K562 (cell line): Measurements from ENCODE around the gene PARP15. TPM values are rescaled to one million over a fixed set of nuclear protein-coding genes. Genes with fewer than 3 reads are reported as not detected.

Experiments
- ATAC-seq: fragments of 200-7000 bp; cut with Tn5 transposase; 3 replicates; pipeline ENCODE4 v1.9.1; 2020; ENCODE audit warnings: moderate library complexity
- BruUV-seq: library from RNA; stranded (reverse); fragments of 400-500 nt; replicated peaks from 2 replicates; lab custom pipeline; 2021; lab: Mats Ljungman, UMichigan
- CTCF ChIA-PET: fragments of 300-600 bp; formaldehyde crosslinking; extraction: SDS; loops from one replicate; lab custom pipeline; 2021; ENCODE audit warnings: low intra/inter-chr PET ratio; lab: Yijun Ruan, JAX
- POLR2A ChIA-PET: fragments of 300-600, 350-650 bp; sonication (Branson Sonifier 250); formaldehyde crosslinking; extraction: SDS; loops from one replicate; lab custom pipeline; 2021; ENCODE audit warnings: antibody characterized with exemption, inconsistent platforms; lab: Yijun Ruan, JAX
- DNase-seq, 4 experiments: peaks; one replicate each; pipeline versions ENCODE4 v3.0.0 to v3.0.0-alpha.2; 2011 to 2018; ENCODE audit warnings: low spot score in 3 of 4, mixed read lengths in 3 of 4; ENCODE audit errors: extremely low read depth in 1 of 4
- FAIRE-seq: peaks from 2 replicates; lab custom pipeline; 2011; peaks lifted over from hg19 to GRCh38; lab: Jason Lieb, UNC
- H2AFZ ChIP-seq: 2 replicates; pipeline ENCODE4 v1.6.0; 2011; ENCODE audit warnings: low read depth, low read length, control low read depth, inconsistent platforms
- H3K27ac ChIP-seq: fragments of 200-600 bp; 3 replicates; pipeline ENCODE4 v1.8.0; 2011; ENCODE audit warnings: low read depth, mild to moderate bottlenecking, control low read depth, inconsistent platforms, low read length, moderate library complexity, mixed read lengths; ENCODE audit errors: extremely low read depth
- H3K27me3 ChIP-seq, 2 experiments: fragments of 300-600 bp in 1 of 2; 2 replicates in 1 of 2; 3 replicates in 1 of 2; pipeline versions ENCODE4 v1.6.0 to v1.8.0; 2011; ENCODE audit warnings: inconsistent platforms in 2 of 2, low read length in 2 of 2, mild to moderate bottlenecking in 1 of 2, mixed read lengths in 1 of 2, moderate library complexity in 1 of 2; ENCODE audit not compliant: control insufficient read depth in 2 of 2, insufficient read depth in 2 of 2
- H3K36me3 ChIP-seq: fragments of 300-600 bp; 3 replicates; pipeline ENCODE4 v1.8.0; 2011; ENCODE audit warnings: mild to moderate bottlenecking, low read length, inconsistent platforms; ENCODE audit not compliant: control insufficient read depth, insufficient read depth
- H3K4me1 ChIP-seq, 2 experiments: fragments of 200-600 bp in 1 of 2; replicated peaks in 1 of 2; 2 replicates in 1 of 2; 3 replicates in 1 of 2; pipeline versions ENCODE4 v1.5.1 to v1.8.0; 2011; ENCODE audit warnings: inconsistent platforms in 2 of 2, low read length in 2 of 2, mild to moderate bottlenecking in 1 of 2, mixed read lengths in 1 of 2, moderate library complexity in 1 of 2; ENCODE audit not compliant: control insufficient read depth in 2 of 2, insufficient read depth in 2 of 2
- H3K4me2 ChIP-seq: 2 replicates; pipeline ENCODE4 v1.6.1; 2011; ENCODE audit warnings: low read length, control low read depth, inconsistent platforms, mixed read lengths; ENCODE audit not compliant: insufficient read depth
- H3K4me3 ChIP-seq: fragments of 200-600 bp; sonication (generic), shearing (Covaris generic); 2 replicates; pipeline ENCODE4 v1.5.1; 2016; ENCODE audit warnings: control low read depth, inconsistent platforms
- H3K79me2 ChIP-seq: fragments of 200-600 bp; 3 replicates; pipeline ENCODE4 v1.8.0; 2011; ENCODE audit warnings: low read length, inconsistent platforms; ENCODE audit not compliant: control insufficient read depth, insufficient read depth
- H3K9ac ChIP-seq, 2 experiments: 2 replicates each; pipeline versions ENCODE4 v1.6.0 to v1.6.1; 2011; ENCODE audit warnings: low read depth in 2 of 2, low read length in 2 of 2, control low read depth in 1 of 2, inconsistent platforms in 1 of 2, mild to moderate bottlenecking in 1 of 2, mixed read lengths in 1 of 2; ENCODE audit not compliant: insufficient read depth in 1 of 2
- H3K9me1 ChIP-seq: one replicate; pipeline ENCODE4 v1.6.0; 2011; ENCODE audit warnings: inconsistent platforms, mild to moderate bottlenecking, low read length, moderate library complexity; ENCODE audit not compliant: control insufficient read depth, insufficient read depth
- H3K9me3 ChIP-seq: replicated peaks from 2 replicates; pipeline ENCODE4 v1.5.1; 2011; ENCODE audit warnings: low read depth, low read length, inconsistent platforms; ENCODE audit not compliant: control insufficient read depth, insufficient read depth
- H4K20me1 ChIP-seq: replicated peaks from 2 replicates; pipeline ENCODE4 v1.6.1; 2011; ENCODE audit warnings: low read length, inconsistent platforms, mixed read lengths; ENCODE audit not compliant: control insufficient read depth, insufficient read depth
- E2F6 ChIP-seq, 2 experiments: IDR thresholded peaks; 2 replicates each; pipeline ENCODE4 v1.6.1; 2011; ENCODE audit warnings: borderline replicate concordance in 1 of 2, control low read depth in 1 of 2, low read depth in 1 of 2, low read length in 1 of 2, mild to moderate bottlenecking in 1 of 2, mixed read lengths in 1 of 2, moderate library complexity in 1 of 2; ENCODE audit not compliant: insufficient read depth in 1 of 2, insufficient read length in 1 of 2, poor library complexity in 1 of 2, severe bottlenecking in 1 of 2; ENCODE audit errors: extremely low read depth in 1 of 2
- FOSL1 ChIP-seq: fragments of 200-800 bp; sonication (Bioruptor generic); conservative IDR thresholded peaks from 2 replicates; pipeline ENCODE4 v1.6.1; 2016; ENCODE audit warnings: missing genetic modification characterization, missing compliant biosample characterization
- FOXJ3 ChIP-seq: sonication (generic); formaldehyde crosslinking; IDR thresholded peaks from 2 replicates; pipeline ENCODE4 v1.4.0; 2020; ENCODE audit warnings: mild to moderate bottlenecking, missing genetic modification reagents
- NUFIP1 ChIP-seq: fragments of 450-650 bp; IDR thresholded peaks from 2 replicates; pipeline ENCODE4 v1.6.1; 2018; ENCODE audit not compliant: partially characterized antibody
- POLR2G ChIP-seq: fragments of 200-400 bp; formaldehyde crosslinking; IDR thresholded peaks from 2 replicates; pipeline ENCODE4 v1.6.1; 2017; ENCODE audit warnings: low read depth, mild to moderate bottlenecking, antibody characterized with exemption, low read length, moderate library complexity
- SMARCB1 ChIP-seq: IDR thresholded peaks from 2 replicates; pipeline ENCODE4 v1.6.1; 2011; ENCODE audit warnings: improper control_type of control experiment, low read depth; ENCODE audit not compliant: insufficient read length
- TOE1 ChIP-seq, 2 experiments: fragments of 450-650 bp in 1 of 2; sonication (generic) in 1 of 2; formaldehyde crosslinking in 1 of 2; IDR thresholded peaks; 2 replicates each; pipeline versions ENCODE4 v1.7.1 to v1.8.0; 2016 to 2022; ENCODE audit warnings: borderline replicate concordance in 2 of 2, mild to moderate bottlenecking in 2 of 2, antibody characterized with exemption in 1 of 2, inconsistent platforms in 1 of 2, low read depth in 1 of 2, missing genetic modification reagents in 1 of 2, moderate library complexity in 1 of 2
- ZNF124 ChIP-seq: sonication (generic); formaldehyde crosslinking; IDR thresholded peaks from 2 replicates; pipeline ENCODE4 v1.8.1; 2022; ENCODE audit warnings: missing genetic modification reagents
- ZNF23 ChIP-seq: fragments of 250-450 bp; sonication (Bioruptor Pico); IDR thresholded peaks from 2 replicates; pipeline ENCODE4 v1.4.0; 2020; ENCODE audit warnings: mild to moderate bottlenecking
- ZNF507 ChIP-seq: conservative IDR thresholded peaks from 2 replicates; pipeline ENCODE4 v1.6.1; 2017; ENCODE audit warnings: missing genetic modification characterization, missing compliant biosample characterization
- ZNF518B ChIP-seq: fragments of 250-450 bp; sonication (Bioruptor Pico); IDR thresholded peaks from 2 replicates; pipeline ENCODE4 v1.5.0; 2021; ENCODE audit warnings: mild to moderate bottlenecking, moderate library complexity
- ZNF561 ChIP-seq: fragments of 450-650 bp; formaldehyde crosslinking; conservative IDR thresholded peaks from 2 replicates; pipeline ENCODE4 v1.4.0; 2020; ENCODE audit warnings: mild to moderate bottlenecking, moderate library complexity
- ZNF589 ChIP-seq: fragments of 200-800 bp; sonication (Bioruptor generic); IDR thresholded peaks from 2 replicates; pipeline ENCODE4 v1.6.1; 2016; ENCODE audit warnings: low read depth, missing genetic modification characterization, missing compliant biosample characterization
- WGBS: fragments of 100-300 bp; shearing (Covaris generic); methylation state at CpG from one replicate; pipeline ENCODE4 v1.1.6; 2016; ENCODE audit warnings: low coverage, mixed read lengths; ENCODE audit not compliant: insufficient coverage; ENCODE audit errors: missing lambda C conversion rate; 5-methylcytosine and 5-hydroxymethylcytosine counted together
- in situ Hi-C: fragments of 300-500 bp; cut with MboI; formaldehyde crosslinking; loops from 4 replicates; pipeline ENCODE4 v1.15.0; 2018; ENCODE audit warnings: inconsistent platforms, mixed read lengths
- intact Hi-C: fragments of 100-400 bp; cut with micrococcal nuclease; formaldehyde crosslinking; loops from 2 replicates; pipeline ENCODE4 v1.14.2; 2022
- polyA plus RNA-seq, 8 experiments: library from polyadenylated mRNA; depleted of rRNA in 4 of 8; stranded (reverse) in 5 of 8; unstranded in 3 of 8; fragments of >200 nt; fragmentation: Nextera tagmentation in 2 of 8; fragmentation: Illumina TruSeq in 1 of 8; extraction: Ambion mirVana in 2 of 8; extraction: Trizol in 1 of 8; gene quantifications; 2 replicates each; pipeline versions ENCODE4 v1.2.1 to v1.2.3, GENCODE V29; 2011 to 2014; ENCODE audit warnings: inconsistent platforms in 1 of 8, missing spikeins in 1 of 8
- total RNA-seq, 7 experiments: library from RNA; depleted of rRNA in 6 of 7; stranded (reverse); fragments of >200 nt in 6 of 7; fragmentation: Illumina TruSeq in 2 of 7; extraction: Trizol in 2 of 7; gene quantifications; 2 replicates each; pipeline versions ENCODE4 v1.2.1 to v1.2.3, GENCODE V29; 2011 to 2021; ENCODE audit warnings: low replicate concordance in 1 of 7
- TF ChIP-seq, protein P1 (sequence below): fragments of 200-400 bp; formaldehyde crosslinking; IDR thresholded peaks from 2 replicates; pipeline ENCODE4 v1.6.1; 2017; ENCODE audit warnings: mild to moderate bottlenecking, low read depth, low read length, moderate library complexity

The PARP15 gene
- total and polyA plus RNA-seq, 9 of the 15 experiments (the other 6 are each of a cell fraction or from before 2014, with no cell fraction given): 0.05 to 0.40 (median 0.13) TPM

DNA sequence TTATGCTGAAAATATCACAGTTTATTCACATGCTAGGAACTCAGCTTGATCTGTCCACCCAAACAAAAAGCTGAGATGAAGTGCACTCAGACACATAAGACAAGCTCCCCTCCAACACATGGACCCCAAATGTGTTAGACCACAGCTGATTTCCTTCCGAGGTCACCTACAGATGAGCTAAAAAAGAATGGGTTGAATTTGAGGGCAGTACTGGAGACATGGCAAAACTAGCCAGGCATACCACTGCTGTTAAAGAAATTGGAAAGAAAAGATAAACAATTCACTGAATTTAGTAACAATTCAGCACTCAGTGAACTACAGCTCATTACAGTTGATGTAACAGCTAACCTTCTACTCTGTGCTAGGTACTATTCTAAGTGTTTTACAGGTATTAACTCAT is 28.8 kb upstream of the PARP15 start (continued):
- TF ChIP-seq ZNF518B (CRISPR knock-in tag) (no peak), ZNF589 (CRISPR knock-in tag) (no peak), SMARCB1 (no peak), NUFIP1 (no peak)
- TF ChIP-seq, protein P1, sequence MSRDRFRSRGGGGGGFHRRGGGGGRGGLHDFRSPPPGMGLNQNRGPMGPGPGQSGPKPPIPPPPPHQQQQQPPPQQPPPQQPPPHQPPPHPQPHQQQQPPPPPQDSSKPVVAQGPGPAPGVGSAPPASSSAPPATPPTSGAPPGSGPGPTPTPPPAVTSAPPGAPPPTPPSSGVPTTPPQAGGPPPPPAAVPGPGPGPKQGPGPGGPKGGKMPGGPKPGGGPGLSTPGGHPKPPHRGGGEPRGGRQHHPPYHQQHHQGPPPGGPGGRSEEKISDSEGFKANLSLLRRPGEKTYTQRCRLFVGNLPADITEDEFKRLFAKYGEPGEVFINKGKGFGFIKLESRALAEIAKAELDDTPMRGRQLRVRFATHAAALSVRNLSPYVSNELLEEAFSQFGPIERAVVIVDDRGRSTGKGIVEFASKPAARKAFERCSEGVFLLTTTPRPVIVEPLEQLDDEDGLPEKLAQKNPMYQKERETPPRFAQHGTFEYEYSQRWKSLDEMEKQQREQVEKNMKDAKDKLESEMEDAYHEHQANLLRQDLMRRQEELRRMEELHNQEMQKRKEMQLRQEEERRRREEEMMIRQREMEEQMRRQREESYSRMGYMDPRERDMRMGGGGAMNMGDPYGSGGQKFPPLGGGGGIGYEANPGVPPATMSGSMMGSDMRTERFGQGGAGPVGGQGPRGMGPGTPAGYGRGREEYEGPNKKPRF: no peak

DNA sequence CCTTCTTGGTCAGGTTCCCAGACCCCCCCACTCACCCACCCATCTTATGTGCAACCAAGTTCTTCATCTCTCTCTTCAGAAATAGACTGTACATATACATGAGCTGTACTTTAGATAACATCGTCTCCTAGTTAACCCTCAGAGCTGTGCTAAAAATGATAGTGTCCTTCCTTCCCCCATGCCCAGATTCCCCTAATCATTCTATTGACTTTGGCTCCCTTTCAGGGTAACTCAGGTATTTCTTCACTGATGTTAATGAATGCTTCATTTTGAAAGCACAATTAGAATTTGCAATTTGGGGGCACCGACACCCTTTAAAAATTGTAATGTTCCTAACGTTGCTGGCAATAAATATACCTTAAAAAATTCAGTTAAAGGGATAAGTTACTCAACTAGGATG is 24.3 kb upstream of the PARP15 start:
- in situ Hi-C loops: no loop called here
- H3K27ac ChIP-seq: no peak overlapping the region
- H3K79me2 ChIP-seq: no peaks in the 10 kb centered on the region
- no peak overlapping the region for H3K4me2 ChIP-seq
- FAIRE-seq: no peak
- no peaks in the 10 kb centered on the region for H3K36me3 ChIP-seq
- WGBS: 10% methylated on average over 3 of the region's 3 CpGs
- no peak overlapping the region for H3K4me3 ChIP-seq
- no peaks in the 10 kb centered on the region for H3K9me1 ChIP-seq
- ChIA-PET CTCF (no interaction called here), POLR2A (no interaction called here)
- H3K9me3 ChIP-seq: no peaks in the 10 kb centered on the region
- H2AFZ ChIP-seq: no peak overlapping the region
- no TSS peak for BruUV-seq
- ATAC-seq: no peak
- DNase-seq: no peak
- intact Hi-C loops: no loop called here
- H3K9ac ChIP-seq: no peak overlapping the region
- no peaks in the 10 kb centered on the region for H3K27me3 ChIP-seq
- no peaks in the 10 kb centered on the region for H4K20me1 ChIP-seq
- H3K4me1 ChIP-seq: no peaks in the 10 kb centered on the region
- TF ChIP-seq TOE1 (IDR thresholded peaks at IDR 0.05; ENCODE audit: borderline replicate concordance): no peak
- no peak for TF ChIP-seq TOE1 (CRISPR knock-in tag; IDR thresholded peaks at IDR 0.05; ENCODE audit: borderline replicate concordance, low read depth)
- no peak for TF ChIP-seq FOXJ3 (CRISPR knock-in tag)
- no peak for TF ChIP-seq ZNF507 (tag)
- no peak for TF ChIP-seq POLR2G
- no peak for TF ChIP-seq ZNF23
- no peak for TF ChIP-seq FOSL1 (tag)
- no peak for TF ChIP-seq ZNF124
- no peak for TF ChIP-seq E2F6 (IDR thresholded peaks at IDR 0.05; ENCODE audit: borderline replicate concordance in 1 of 2, extremely low read depth in 1 of 2, insufficient read depth in 1 of 2, insufficient read length in 1 of 2, low read depth in 1 of 2, low read length in 1 of 2, poor library complexity in 1 of 2, severe bottlenecking in 1 of 2)
- no peak for TF ChIP-seq ZNF561
